PFSK-1 (cell line): Measurements from ENCODE around the gene GPR39.

Source experiments
- FOXP2 ChIP-seq: optimal IDR thresholded peaks from 2 replicates; pipeline ENCODE3; 2011; ENCODE audit warnings: borderline replicate concordance, control low read depth, inconsistent platforms; ENCODE audit not compliant: insufficient read depth; ENCODE audit errors: extremely low read length, extremely low read depth
- POLR2AphosphoS5 ChIP-seq: IDR thresholded peaks from 2 replicates; pipeline ENCODE4 v1.6.1; 2012; ENCODE audit warnings: low read depth, mild to moderate bottlenecking, control low read depth, low read length, moderate library complexity
- REST ChIP-seq, 2 experiments: IDR thresholded peaks; 2 replicates each; pipeline versions ENCODE4 v1.6.1 to v1.8.0; 2011 to 2012; ENCODE audit warnings: low read depth in 2 of 2, low read length in 2 of 2, control low read depth in 1 of 2, inconsistent platforms in 1 of 2, mild to moderate bottlenecking in 1 of 2, moderate library complexity in 1 of 2; ENCODE audit not compliant: insufficient read depth in 1 of 2
- SIN3A ChIP-seq: IDR thresholded peaks from 2 replicates; pipeline ENCODE4 v1.6.1; 2012; ENCODE audit warnings: mild to moderate bottlenecking, low read length, moderate library complexity, borderline replicate concordance; ENCODE audit not compliant: insufficient read depth
- TAF1 ChIP-seq: IDR thresholded peaks from 2 replicates; pipeline ENCODE4 v1.6.1; 2012; ENCODE audit warnings: low read length, control low read depth, borderline replicate concordance; ENCODE audit not compliant: insufficient read depth

Gene GPR39

GRCh38 chr2:132681766-132682165 is 265.2 kb downstream of the GPR39 start:
- TF ChIP-seq TAF1: no peak
- no peak for TF ChIP-seq POLR2AphosphoS5
- TF ChIP-seq FOXP2: no peak
- no peak for TF ChIP-seq REST (IDR thresholded peaks at IDR 0.05; ENCODE audit: insufficient read depth in 1 of 2, low read depth in 2 of 2, low read length in 2 of 2)
- no peak for TF ChIP-seq SIN3A

- TF ChIP-seq REST (IDR thresholded peaks at IDR 0.05; ENCODE audit: insufficient read depth in 1 of 2, low read depth in 2 of 2, low read length in 2 of 2) (no peak), POLR2AphosphoS5 (no peak), SIN3A (no peak), TAF1 (no peak), FOXP2 (no peak)
Observed at GRCh38 chr2:132690664-132691303, 274.2 kb downstream of the GPR39 start.

- no peak for TF ChIP-seq REST (IDR thresholded peaks at IDR 0.05; ENCODE audit: insufficient read depth in 1 of 2, low read depth in 2 of 2, low read length in 2 of 2)
Observed at GRCh38 chr2:132691556-132691955, 275.0 kb downstream of the GPR39 start.

- TF ChIP-seq POLR2AphosphoS5 (no peak), REST (IDR thresholded peaks at IDR 0.05; ENCODE audit: insufficient read depth in 1 of 2, low read depth in 2 of 2, low read length in 2 of 2) (no peak), FOXP2 (no peak), TAF1 (no peak), SIN3A (no peak)
Observed at GRCh38 chr2:132692816-132693215, 276.2 kb downstream of the GPR39 start.
